ENCODE measurements around the gene PDZD2.
"Not testable (repeated sequence)": the region's sequence is repeated elsewhere in the genome, so short reads cannot be mapped to it uniquely, and the experiment has no call there.

The PDZD2 gene

DNA sequence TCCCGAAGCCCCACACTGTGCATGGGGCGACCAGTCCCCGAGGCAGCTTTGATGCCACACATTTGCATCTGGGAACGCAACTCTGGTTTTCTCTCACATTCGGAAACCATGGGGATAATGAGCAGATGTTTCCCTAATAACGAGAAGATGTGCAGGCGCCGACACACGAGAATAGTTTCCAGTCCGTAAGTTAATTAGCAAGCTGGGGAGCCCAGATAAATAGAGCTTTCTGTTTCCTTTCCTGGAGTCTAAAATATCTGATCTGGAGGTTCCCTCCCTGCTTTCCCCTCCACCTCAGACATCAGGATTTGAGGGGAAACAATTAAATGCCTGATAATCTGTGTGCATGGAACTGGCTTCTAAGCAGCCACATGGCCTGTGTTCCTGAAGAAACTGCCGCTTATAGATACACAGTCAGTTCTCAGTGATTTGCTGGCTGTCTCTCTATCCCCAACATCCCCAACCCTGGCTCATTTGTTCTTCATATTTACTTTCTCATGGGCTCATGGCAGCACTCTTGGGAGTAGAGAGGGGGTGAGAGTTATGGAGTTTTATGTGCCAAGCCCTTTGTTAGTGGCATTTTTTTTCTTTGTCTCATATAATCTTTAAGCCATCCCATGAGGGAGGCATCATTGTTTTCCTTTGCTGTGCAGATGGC lies 62.8 kb downstream of the PDZD2 start:
- Mint-ChIP-seq H3K27me3 (peaks cover 2% of the 10 kb centered on the region), H3K4me1 (no peaks in the 10 kb centered on the region), H3K4me3 (no peak overlapping the region), H3K36me3 (no peaks in the 10 kb centered on the region), H3K9me3 (no peaks in the 10 kb centered on the region), H3K27ac (no peak overlapping the region)

DNA sequence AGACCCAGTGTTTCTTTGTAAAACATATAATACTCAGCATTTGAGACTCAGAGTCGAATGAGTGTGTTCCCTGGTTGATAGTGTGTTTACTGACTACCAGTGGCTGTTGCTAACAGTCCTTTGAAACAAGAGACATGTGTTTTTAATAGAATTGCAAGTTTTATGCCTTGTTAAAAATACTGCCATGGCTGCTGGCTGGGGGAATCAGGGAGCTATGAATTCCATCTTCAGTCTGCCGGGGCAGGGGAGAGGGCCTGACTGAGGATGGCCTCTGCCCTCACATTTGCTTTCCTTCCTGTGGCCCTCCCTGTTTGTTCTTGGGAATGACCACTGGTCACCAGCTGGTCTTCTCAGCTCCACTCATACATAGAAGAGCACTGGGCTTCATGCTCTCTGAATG lies 63.8 kb downstream of the PDZD2 start:
- Mint-ChIP-seq H3K9me3 (no peaks in the 10 kb centered on the region), H3K4me3 (no peak overlapping the region), H3K36me3 (no peaks in the 10 kb centered on the region), H3K27ac (no peak overlapping the region), H3K4me1 (no peaks in the 10 kb centered on the region), H3K27me3 (peaks cover 2% of the 10 kb centered on the region)

DNA sequence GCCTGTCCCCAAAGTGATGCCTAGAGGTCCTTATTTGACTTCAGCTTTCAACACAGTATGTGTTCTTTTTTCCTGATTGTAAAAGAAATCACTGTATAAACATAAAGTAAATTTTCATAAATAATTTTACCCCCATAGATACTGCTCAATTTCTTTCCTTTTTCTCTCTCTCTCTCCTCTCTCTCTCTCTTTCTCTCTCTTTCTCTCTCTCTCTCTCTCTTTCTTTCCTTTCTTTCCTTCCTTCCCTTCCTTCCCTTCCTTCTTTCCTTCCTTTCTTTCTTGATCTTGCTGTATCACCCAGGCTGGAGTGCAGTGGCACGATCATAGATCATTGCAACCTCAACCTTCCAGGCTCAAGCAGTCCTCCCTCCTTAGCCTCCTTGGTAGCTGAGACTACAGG lies 64.8 kb downstream of the PDZD2 start:
- Mint-ChIP-seq H3K4me1 (no peaks in the 10 kb centered on the region), H3K27me3 (peaks cover 2% of the 10 kb centered on the region), H3K27ac (no peak overlapping the region), H3K36me3 (no peaks in the 10 kb centered on the region), H3K4me3 (no peak overlapping the region), H3K9me3 (no peaks in the 10 kb centered on the region)

DNA sequence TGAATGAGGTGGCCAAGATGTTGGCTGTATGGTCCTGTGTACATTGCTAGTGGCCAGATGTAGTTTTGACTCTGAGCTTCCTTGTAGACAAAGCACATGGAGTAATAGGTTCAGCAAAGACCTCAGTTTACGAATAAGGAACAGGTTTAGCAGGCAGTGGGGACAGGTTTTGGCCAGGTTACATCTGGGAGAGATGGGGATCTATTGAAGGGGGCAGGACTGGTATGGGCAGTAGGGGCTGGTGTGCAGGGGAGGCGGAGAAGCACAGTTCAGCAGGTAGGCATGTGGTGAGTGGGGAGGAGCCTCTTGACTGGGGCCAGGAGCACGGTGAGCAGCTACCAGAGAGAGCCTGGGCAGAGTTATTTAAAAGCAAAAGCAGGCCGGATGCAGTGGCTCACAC lies 67.3 kb downstream of the PDZD2 start:
- Mint-ChIP-seq H3K4me1 (no peaks in the 10 kb centered on the region), H3K27me3 (peaks cover 2% of the 10 kb centered on the region), H3K36me3 (no peaks in the 10 kb centered on the region), H3K9me3 (no peaks in the 10 kb centered on the region), H3K27ac (no peak overlapping the region), H3K4me3 (no peak overlapping the region)

DNA sequence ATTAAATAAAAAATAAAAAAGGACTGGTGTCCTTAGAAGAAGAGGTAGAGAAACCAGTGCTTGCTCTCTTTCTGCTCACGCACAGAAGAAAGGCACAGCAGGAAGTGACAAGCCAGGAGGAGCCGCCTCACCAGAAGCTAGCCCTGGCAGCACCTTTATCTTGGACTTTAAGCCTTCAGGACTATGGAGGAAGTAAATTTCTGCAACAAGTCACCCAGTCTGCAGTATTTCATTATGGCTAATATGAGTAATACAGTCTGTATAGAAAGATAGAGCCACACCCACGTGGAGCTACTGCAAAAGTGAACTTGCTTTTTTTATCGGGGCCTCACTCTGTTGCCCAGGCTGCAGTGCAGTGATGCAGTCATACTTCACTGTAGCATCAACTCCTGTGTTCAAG lies 68.4 kb downstream of the PDZD2 start:
- no peak overlapping the region for H3K27ac Mint-ChIP-seq
- H3K27me3 Mint-ChIP-seq, result peaks cover 2% of the 10 kb centered on the region
- no peaks in the 10 kb centered on the region for H3K9me3 Mint-ChIP-seq
- no peaks in the 10 kb centered on the region for H3K36me3 Mint-ChIP-seq
- no peaks in the 10 kb centered on the region for H3K4me1 Mint-ChIP-seq
- H3K4me3 Mint-ChIP-seq, result no peak overlapping the region

DNA sequence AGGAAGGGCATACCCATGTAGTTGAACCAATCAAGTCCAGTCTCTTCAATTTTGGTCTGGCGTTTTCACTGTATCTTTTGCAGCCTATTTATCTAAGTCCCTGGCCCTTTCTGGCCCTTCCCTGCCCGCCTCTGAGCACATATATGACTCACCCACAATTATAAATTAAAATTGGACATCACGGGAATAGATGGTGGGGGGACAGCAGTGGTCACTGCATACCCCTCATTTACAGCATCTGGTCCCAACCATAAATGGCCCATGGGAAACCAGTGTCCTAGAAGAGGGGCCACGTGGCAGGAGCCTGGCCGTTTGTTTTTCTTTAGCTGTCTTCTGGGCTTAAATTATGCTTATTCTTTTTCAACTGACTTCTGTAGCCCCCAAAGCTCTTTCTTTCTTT lies 69.2 kb downstream of the PDZD2 start:
- no peaks in the 10 kb centered on the region for H3K36me3 Mint-ChIP-seq
- no peak overlapping the region for H3K4me3 Mint-ChIP-seq
- no peaks in the 10 kb centered on the region for H3K4me1 Mint-ChIP-seq
- H3K9me3 Mint-ChIP-seq, result no peaks in the 10 kb centered on the region
- H3K27me3 Mint-ChIP-seq, result peaks cover 2% of the 10 kb centered on the region
- no peak overlapping the region for H3K27ac Mint-ChIP-seq

DNA sequence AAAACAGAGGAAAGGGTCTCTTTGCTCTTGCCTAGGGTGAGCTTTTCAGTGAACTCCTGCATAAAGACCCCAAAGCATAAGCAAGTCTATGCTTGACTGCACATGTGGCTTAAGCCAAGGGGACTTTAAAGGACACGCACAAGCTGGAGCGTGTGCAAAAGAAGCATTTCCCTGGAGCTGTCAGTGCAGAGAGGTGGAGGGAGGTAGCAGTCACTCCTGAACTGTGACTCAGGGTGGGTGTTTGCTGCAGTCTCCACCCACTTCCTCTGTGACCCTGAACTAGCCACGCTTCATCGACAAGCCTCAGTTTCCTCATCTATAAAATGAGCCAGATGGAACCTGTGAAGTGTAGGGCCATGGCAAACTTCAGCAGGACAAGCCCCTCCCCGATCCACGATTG lies 72.4 kb downstream of the PDZD2 start:
- Mint-ChIP-seq H3K4me3 (no peak overlapping the region), H3K36me3 (no peaks in the 10 kb centered on the region), H3K4me1 (no peaks in the 10 kb centered on the region), H3K9me3 (no peaks in the 10 kb centered on the region), H3K27ac (no peak overlapping the region), H3K27me3 (no peaks in the 10 kb centered on the region)

DNA sequence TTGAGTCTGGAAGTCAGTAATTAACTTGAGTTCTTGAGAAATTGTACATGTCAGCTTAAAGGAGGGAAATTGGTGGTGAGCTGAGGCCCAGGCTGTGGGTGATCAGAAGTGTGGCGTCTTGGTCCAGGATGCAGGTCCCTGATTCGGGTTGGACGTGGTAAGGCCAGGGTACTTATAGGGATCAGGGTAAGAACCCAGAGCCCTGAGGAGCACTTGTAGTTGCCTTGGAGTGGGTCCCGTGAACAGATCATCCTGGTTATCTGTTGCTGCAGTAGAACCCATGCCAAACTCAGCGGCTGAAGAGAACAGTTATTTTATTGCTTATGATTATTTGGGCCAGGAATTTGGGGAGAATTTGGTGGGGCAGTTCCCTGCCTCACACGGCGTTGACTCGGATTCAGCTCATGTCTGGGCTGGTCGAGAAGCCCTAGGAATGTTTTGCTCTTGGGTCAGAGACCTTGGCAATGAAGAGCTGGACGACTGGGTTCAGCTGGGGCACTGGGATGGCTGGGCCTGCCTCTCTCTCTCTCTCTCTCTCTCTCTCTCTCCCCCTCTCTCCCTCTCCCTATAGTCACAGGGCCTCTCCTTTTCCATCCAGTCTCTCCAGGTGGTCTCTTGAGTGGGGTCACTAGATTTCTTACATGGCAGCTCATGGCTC lies 73.1 kb downstream of the PDZD2 start:
- Mint-ChIP-seq H3K27ac (no peak overlapping the region), H3K27me3 (no peaks in the 10 kb centered on the region), H3K9me3 (no peaks in the 10 kb centered on the region), H3K4me3 (no peak overlapping the region), H3K4me1 (no peaks in the 10 kb centered on the region), H3K36me3 (no peaks in the 10 kb centered on the region)

DNA sequence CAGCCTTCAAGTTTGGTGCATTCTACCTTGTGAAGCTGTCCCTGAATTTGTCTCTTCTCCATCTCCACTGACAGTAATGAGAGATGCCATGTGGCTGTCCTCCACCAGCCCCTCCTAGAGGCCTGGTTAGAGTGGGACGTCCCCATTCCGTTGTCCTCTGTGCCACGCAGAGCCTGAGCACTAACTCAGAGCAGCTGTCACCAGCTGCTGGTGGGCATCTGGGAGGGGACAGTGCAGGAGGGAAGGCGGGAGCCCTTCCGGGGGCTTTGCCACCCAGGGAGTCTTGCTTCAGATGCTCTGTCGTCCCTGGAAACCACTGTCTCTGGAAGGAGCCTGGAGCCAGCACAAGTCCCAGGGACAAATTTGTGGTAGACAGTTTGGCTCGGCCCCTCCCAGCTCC lies 78.6 kb downstream of the PDZD2 start:
- H3K4me1 Mint-ChIP-seq, result no peaks in the 10 kb centered on the region
- no peak overlapping the region for H3K4me3 Mint-ChIP-seq
- no peaks in the 10 kb centered on the region for H3K27me3 Mint-ChIP-seq
- H3K36me3 Mint-ChIP-seq, result no peaks in the 10 kb centered on the region
- no peaks in the 10 kb centered on the region for H3K9me3 Mint-ChIP-seq
- no peak overlapping the region for H3K27ac Mint-ChIP-seq

DNA sequence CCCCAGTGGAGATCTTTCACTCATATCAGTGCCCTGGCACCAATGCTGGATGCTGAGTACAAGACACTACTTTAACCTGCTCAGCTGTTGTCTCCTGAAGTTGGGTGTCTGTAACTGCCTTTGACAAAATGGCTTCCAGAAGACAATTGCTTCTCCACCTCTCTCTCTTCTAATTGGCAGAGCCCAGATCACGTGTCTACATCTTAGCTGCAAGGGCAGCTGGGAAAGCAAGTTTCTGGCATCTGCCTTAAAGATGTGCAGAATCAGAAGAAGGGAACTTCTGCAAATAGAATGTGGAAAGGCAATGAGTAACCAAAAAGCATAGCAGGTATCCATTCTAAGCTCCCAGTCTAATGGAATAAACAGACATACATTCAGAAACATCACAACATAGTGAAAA lies 81.1 kb downstream of the PDZD2 start:
- Mint-ChIP-seq H3K9me3 (no peaks in the 10 kb centered on the region), H3K27ac (no peak overlapping the region), H3K4me1 (no peaks in the 10 kb centered on the region), H3K27me3 (no peaks in the 10 kb centered on the region), H3K36me3 (no peaks in the 10 kb centered on the region), H3K4me3 (no peak overlapping the region)

DNA sequence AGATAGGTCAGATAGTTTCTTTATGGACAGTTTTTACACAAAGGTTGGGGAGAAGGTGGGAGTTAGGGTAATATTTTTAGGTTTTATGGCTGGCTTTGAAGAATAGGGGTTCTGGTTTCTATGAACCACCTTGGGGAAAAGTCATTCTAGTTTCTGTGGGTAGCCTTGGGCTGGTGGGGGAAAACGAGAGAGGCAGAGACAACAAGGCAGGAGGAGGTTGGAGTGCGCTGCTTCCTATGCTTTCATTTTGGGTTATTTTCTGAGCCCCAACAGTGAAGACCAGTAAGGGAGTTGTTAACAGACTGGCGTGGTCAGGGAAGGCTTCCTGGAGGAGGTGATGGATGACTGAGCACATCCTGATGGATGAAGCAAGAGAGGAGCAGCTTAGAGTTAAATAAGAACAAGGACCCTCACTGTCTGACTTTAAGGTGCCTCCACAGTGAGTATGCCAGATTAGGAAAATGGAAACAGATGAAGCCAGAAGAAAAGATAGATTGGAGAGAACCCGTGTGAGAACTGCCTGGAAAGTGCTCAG lies 81.9 kb downstream of the PDZD2 start:
- H3K27me3 Mint-ChIP-seq, result no peaks in the 10 kb centered on the region
- no peaks in the 10 kb centered on the region for H3K36me3 Mint-ChIP-seq
- no peaks in the 10 kb centered on the region for H3K4me1 Mint-ChIP-seq
- no peaks in the 10 kb centered on the region for H3K9me3 Mint-ChIP-seq
- no peak overlapping the region for H3K4me3 Mint-ChIP-seq
- H3K27ac Mint-ChIP-seq, result no peak overlapping the region

DNA sequence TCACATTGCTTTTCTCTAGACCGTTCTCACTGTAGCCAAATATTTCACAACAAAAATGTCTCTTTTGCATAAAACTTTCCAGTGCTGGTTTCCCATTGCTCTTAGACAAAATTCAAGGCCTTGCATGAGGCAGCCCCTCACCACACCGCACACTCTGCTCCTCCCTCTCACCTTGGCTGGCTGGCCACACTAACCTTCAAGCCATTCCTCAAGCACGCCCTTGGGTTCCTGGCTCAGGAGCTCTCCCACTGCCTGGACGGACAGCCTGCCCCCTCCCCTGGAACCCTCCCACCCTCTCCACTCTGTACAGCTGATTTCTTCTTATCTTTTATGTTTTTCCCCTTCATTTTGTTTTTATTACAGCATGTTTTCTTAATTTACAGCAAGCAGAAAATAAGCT lies 83.2 kb downstream of the PDZD2 start:
- H3K27me3 Mint-ChIP-seq, result no peaks in the 10 kb centered on the region
- H3K9me3 Mint-ChIP-seq, result no peaks in the 10 kb centered on the region
- H3K4me3 Mint-ChIP-seq, result no peak overlapping the region
- H3K27ac Mint-ChIP-seq, result no peak overlapping the region
- no peaks in the 10 kb centered on the region for H3K4me1 Mint-ChIP-seq
- H3K36me3 Mint-ChIP-seq, result no peaks in the 10 kb centered on the region

DNA sequence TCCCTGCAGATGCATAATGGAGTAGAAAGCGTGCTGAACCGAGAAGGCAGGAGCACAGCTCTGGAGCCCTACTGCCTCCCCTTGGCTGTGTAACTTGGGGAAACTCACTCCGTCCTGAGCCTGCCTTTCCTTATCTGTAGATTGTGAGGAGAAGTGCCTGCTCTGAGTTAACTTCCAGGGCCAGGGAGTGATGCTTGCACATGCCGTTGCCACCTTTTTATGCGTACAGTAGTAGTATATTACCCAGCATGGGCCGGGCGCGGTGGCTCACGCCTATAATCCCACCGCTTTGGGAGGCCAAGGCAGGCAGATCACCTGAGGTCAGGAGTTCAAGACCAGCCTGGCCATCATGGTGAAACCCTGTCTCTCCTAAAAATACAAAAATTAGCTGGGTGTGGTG lies 87.1 kb downstream of the PDZD2 start:
- Mint-ChIP-seq H3K4me1 (no peaks in the 10 kb centered on the region), H3K36me3 (no peaks in the 10 kb centered on the region), H3K27me3 (no peaks in the 10 kb centered on the region), H3K27ac (no peak overlapping the region), H3K9me3 (no peaks in the 10 kb centered on the region), H3K4me3 (no peak overlapping the region)

DNA sequence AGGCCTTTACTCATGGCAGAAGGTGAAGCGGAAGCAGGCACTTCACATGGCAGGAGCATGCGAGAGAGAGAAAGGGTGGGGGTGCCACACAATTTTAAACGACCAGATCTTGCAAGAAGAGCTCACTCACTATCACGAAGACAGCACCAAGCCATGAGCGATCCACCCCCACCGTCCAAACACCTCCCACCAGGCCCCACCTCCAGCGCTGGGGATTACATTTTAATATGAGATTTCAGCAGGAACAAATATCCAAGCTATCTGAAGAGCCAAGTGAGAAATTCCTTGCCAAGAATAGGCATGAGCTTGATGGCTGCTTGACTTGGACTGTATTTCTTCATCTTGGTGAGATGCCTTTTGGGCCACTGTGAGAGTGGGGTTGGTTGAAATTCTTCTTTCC lies 88.0 kb downstream of the PDZD2 start:
- no peaks in the 10 kb centered on the region for H3K27me3 Mint-ChIP-seq
- H3K9me3 Mint-ChIP-seq, result no peaks in the 10 kb centered on the region
- no peaks in the 10 kb centered on the region for H3K4me1 Mint-ChIP-seq
- no peaks in the 10 kb centered on the region for H3K36me3 Mint-ChIP-seq
- no peak overlapping the region for H3K4me3 Mint-ChIP-seq
- H3K27ac Mint-ChIP-seq, result no peak overlapping the region

DNA sequence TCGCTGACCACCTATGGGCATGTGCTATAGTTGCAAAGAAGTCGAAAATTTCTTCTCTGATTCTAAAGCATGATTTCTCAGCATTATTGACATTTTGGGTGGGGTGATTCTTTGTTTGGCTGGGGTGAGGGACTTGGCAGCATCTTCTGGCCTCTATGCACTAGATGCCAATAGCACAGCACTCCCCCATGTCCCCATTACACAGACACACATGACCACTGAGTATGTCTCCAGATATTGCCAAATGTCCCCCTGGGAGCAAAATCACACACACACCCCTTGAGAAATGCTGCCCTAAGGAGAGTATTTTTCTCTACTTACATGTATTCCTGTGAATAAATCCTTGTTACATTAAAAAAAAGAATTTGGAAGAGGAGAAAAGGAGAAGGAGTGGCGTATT lies 89.1 kb downstream of the PDZD2 start:
- Mint-ChIP-seq H3K36me3 (no peaks in the 10 kb centered on the region), H3K4me3 (no peak overlapping the region), H3K27me3 (no peaks in the 10 kb centered on the region), H3K9me3 (no peaks in the 10 kb centered on the region), H3K4me1 (no peaks in the 10 kb centered on the region), H3K27ac (no peak overlapping the region)

DNA sequence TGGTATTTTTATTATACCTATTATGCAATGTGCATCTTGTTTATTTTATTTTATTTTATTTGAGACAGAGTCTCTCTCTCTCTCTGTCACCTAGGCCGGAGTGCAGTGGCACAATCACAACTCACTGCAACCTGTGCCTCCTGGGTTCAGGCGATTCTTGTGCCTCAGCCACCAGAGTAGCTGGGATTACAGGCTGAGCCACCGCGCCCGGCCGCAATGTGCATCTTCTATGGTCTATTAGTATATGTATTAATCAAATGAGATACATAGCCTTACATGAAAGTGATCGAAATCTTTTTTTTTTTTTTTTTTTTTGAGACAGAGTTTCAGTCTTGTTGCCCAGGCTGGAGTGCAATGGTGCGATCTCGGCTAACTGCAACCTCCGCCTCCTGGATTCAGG lies 89.9 kb downstream of the PDZD2 start:
- not testable (repeated sequence) for H3K36me3 Mint-ChIP-seq, H3K4me3 Mint-ChIP-seq, H3K4me1 Mint-ChIP-seq, H3K27me3 Mint-ChIP-seq, H3K27ac Mint-ChIP-seq, H3K9me3 Mint-ChIP-seq

DNA sequence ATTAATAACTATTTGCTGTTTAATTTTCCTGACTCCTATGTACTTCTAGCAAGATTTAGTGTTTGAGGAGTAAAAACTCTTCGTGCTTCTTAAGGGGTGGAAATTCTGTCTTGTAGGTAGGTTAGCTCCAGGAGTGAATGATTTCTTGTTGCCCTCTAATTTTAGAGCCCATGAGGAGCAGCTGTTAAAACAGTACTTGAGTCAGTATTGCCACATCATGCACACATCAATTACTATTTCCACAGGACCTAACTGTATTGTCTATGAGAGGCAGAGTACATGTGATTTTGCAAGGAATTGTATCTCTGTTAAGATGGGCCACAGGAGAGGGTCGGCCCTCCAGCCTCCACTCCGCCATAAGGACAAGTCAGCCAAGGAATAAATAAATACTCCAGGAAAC lies 91.2 kb downstream of the PDZD2 start:
- H3K36me3 Mint-ChIP-seq, result no peaks in the 10 kb centered on the region
- H3K9me3 Mint-ChIP-seq, result no peaks in the 10 kb centered on the region
- no peaks in the 10 kb centered on the region for H3K4me1 Mint-ChIP-seq
- no peak overlapping the region for H3K27ac Mint-ChIP-seq
- peaks cover 3% of the 10 kb centered on the region for H3K27me3 Mint-ChIP-seq
- no peak overlapping the region for H3K4me3 Mint-ChIP-seq
